ENCODE measurements around the gene MBP.

Gene MBP

GRCh38 chr18:77108001-77108692 lies 24.4 kb downstream of the MBP start:
- TF ChIP-seq FOXA1 (IDR thresholded peaks at IDR 0.05) (no peak), FOXM1 (IDR thresholded peaks at IDR 0.05; ENCODE audit: borderline replicate concordance) (no peak), ARNT (IDR thresholded peaks at IDR 0.05) (no peak), SP1 (IDR thresholded peaks at IDR 0.05) (no peak), ZNF384 (IDR thresholded peaks at IDR 0.05) (no peak), L3MBTL2 (conservative IDR thresholded peaks at IDR 0.05) (no peak), NFRKB (IDR thresholded peaks at IDR 0.05) (no peak)
- TF ChIP-seq, protein P1, sequence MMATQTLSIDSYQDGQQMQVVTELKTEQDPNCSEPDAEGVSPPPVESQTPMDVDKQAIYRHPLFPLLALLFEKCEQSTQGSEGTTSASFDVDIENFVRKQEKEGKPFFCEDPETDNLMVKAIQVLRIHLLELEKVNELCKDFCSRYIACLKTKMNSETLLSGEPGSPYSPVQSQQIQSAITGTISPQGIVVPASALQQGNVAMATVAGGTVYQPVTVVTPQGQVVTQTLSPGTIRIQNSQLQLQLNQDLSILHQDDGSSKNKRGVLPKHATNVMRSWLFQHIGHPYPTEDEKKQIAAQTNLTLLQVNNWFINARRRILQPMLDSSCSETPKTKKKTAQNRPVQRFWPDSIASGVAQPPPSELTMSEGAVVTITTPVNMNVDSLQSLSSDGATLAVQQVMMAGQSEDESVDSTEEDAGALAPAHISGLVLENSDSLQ (IDR thresholded peaks at IDR 0.05) = no peak
- no peak for DNase-seq (ENCODE audit: extremely low spot score)
- POLR2A ChIA-PET = no interaction called here
- CTCF ChIA-PET = no interaction called here

DNA sequence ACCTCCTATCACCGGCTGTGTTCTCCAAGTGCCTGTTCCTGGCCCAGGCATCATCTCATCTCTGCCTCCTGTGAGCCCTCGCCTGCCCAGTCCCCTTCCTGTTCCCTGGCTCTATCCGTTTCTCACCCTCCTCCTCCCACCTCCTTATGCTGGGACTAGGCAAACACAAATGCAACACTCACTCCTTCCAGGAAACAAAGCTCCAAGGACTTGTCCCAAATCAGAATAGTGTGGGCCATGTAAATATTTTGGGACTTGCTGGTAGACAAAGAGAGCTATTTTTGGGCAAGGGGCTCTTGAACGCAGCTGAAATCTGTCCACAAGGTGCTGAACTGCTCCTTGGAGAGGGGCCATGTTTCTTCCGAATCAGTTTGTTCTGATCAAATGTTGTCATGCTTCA lies 25.3 kb downstream of the MBP start:
- DNase-seq (ENCODE audit: extremely low spot score) = no peak
- POLR2A ChIA-PET = no interaction called here
- CTCF ChIA-PET = interaction anchor here (0.6 kb wide), 1 partner anchor 306 kb away, joined by 3 read pairs; no protein-coding TSS in a partner anchor
- TF ChIP-seq HDGF (IDR thresholded peaks at IDR 0.05; ENCODE audit: borderline replicate concordance) = no peak
- no peak for TF ChIP-seq FOXK2 (IDR thresholded peaks at IDR 0.05)
- TF ChIP-seq TARDBP (IDR thresholded peaks at IDR 0.05) = no peak
- no peak for TF ChIP-seq BHLHE40 (IDR thresholded peaks at IDR 0.05; ENCODE audit: borderline replicate concordance)
- TF ChIP-seq NFRKB (IDR thresholded peaks at IDR 0.05) = no peak
- TF ChIP-seq, protein P1 (IDR thresholded peaks at IDR 0.05) = no peak
- no peak for TF ChIP-seq ARNT (IDR thresholded peaks at IDR 0.05)
- no peak for TF ChIP-seq CTBP1 (IDR thresholded peaks at IDR 0.05; ENCODE audit: borderline replicate concordance)
- TF ChIP-seq LEF1 (IDR thresholded peaks at IDR 0.05; ENCODE audit: borderline replicate concordance) = no peak
- TF ChIP-seq L3MBTL2 (conservative IDR thresholded peaks at IDR 0.05) = no peak
- TF ChIP-seq FOXM1 (IDR thresholded peaks at IDR 0.05; ENCODE audit: borderline replicate concordance) = no peak
- no peak for TF ChIP-seq FOXA1 (IDR thresholded peaks at IDR 0.05)
- no peak for TF ChIP-seq ELF4 (IDR thresholded peaks at IDR 0.05)
- TF ChIP-seq ZNF384 (IDR thresholded peaks at IDR 0.05) = no peak
- TF ChIP-seq SUZ12 (IDR thresholded peaks at IDR 0.05) = no peak
- TF ChIP-seq SP1 (IDR thresholded peaks at IDR 0.05) = no peak

DNA sequence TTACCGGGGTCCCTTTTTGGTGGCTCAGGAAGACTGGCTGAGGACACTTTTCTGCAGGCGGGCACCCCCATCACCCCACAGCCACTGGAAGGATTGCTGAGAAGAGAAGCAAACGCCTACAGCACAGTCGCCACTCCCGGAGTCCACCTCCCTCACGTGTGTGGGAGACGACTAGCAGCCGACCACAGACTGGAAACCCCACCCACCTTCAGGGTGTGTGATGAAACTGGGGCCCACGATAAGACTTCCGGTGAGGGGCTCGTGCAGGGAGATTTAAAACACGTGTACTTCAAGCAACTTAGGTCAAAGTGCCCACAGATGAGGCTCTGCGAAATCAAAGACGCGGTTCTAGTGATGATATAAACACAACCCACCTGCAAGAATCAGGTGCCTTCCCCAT lies 26.3 kb downstream of the MBP start:
- CTCF ChIA-PET = no interaction called here
- no peak for DNase-seq (ENCODE audit: extremely low spot score)
- no peak for TF ChIP-seq BHLHE40 (IDR thresholded peaks at IDR 0.05; ENCODE audit: borderline replicate concordance)
- TF ChIP-seq ZNF384 (IDR thresholded peaks at IDR 0.05) = no peak
- POLR2A ChIA-PET = no interaction called here

GRCh38 chr18:77105680-77106079 lies 26.9 kb downstream of the MBP start:
- CTCF ChIA-PET = no interaction called here
- no peak for DNase-seq (ENCODE audit: extremely low spot score)
- TF ChIP-seq L3MBTL2 (conservative IDR thresholded peaks at IDR 0.05) (no peak), ARNT (IDR thresholded peaks at IDR 0.05) (no peak), FOXK2 (IDR thresholded peaks at IDR 0.05) (no peak), FOXM1 (IDR thresholded peaks at IDR 0.05; ENCODE audit: borderline replicate concordance) (no peak), TARDBP (IDR thresholded peaks at IDR 0.05) (no peak), ELF4 (IDR thresholded peaks at IDR 0.05) (no peak), LEF1 (IDR thresholded peaks at IDR 0.05; ENCODE audit: borderline replicate concordance) (no peak), HDGF (IDR thresholded peaks at IDR 0.05; ENCODE audit: borderline replicate concordance) (no peak), SP1 (IDR thresholded peaks at IDR 0.05) (no peak), ZNF384 (IDR thresholded peaks at IDR 0.05) (no peak), FOXA1 (IDR thresholded peaks at IDR 0.05) (no peak), NFRKB (IDR thresholded peaks at IDR 0.05) (no peak), SUZ12 (IDR thresholded peaks at IDR 0.05) (no peak), CTBP1 (IDR thresholded peaks at IDR 0.05; ENCODE audit: borderline replicate concordance) (no peak), BHLHE40 (IDR thresholded peaks at IDR 0.05; ENCODE audit: borderline replicate concordance) (no peak)
- TF ChIP-seq, protein P1 (IDR thresholded peaks at IDR 0.05) = no peak
- POLR2A ChIA-PET = no interaction called here

DNA sequence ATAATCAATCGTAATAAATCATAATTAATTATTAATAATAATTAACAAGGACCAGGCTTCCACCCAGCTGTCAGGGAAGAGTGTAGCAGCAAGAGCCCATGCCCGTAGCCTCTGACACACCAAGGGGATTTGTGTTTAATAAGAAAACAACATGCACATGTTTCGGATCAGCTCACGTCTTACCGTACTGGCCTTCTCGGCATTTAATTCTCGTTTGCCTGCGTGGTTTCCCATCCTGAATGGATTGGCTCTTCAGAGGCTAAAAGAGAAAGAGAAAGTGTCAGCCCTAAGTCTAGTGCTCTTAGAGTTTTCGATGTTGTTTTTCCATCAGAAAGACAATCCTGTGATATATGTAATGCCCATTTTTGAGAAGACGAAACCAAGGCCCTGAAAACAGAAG lies 27.6 kb downstream of the MBP start:
- TF ChIP-seq FOXM1 (IDR thresholded peaks at IDR 0.05; ENCODE audit: borderline replicate concordance) (no peak), NFRKB (IDR thresholded peaks at IDR 0.05) (no peak), SP1 (IDR thresholded peaks at IDR 0.05) (no peak), FOXA1 (IDR thresholded peaks at IDR 0.05) (no peak), BHLHE40 (IDR thresholded peaks at IDR 0.05; ENCODE audit: borderline replicate concordance) (no peak), CTBP1 (IDR thresholded peaks at IDR 0.05; ENCODE audit: borderline replicate concordance) (no peak)
- TF ChIP-seq, protein P1 (IDR thresholded peaks at IDR 0.05) = no peak
- ChIA-PET POLR2A (no interaction called here), CTCF (interaction anchor here (0.6 kb wide), 1 partner anchor 95 kb away, joined by 4 read pairs; no protein-coding TSS in a partner anchor)
- DNase-seq (ENCODE audit: extremely low spot score) = no peak

DNA sequence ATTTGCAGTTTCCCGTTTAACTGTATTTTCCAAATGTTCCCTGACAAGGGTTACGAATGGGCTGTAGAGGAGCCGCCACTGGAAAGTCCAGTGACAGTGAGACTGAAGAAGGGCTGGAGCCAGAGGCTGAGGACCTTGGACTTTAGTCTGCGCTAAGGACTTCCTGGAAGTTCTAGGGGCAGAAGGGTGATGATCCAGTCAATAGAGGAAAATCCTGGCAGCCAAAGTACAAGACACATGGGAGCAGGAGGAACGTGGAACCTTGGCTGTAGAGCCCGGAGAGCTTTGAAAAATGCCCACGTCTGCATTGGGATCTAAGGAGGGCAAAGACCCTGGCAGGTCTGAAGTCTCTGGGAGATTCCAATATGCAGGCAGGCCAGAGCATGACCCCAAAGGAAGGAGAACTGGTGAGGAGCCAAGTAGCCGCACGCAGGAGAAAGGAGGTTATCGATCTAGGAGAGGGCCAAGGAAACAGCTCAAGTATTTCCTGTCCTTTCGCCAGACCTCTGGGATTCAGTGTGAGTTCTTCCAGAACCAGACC lies 28.5 kb downstream of the MBP start:
- POLR2A ChIA-PET = no interaction called here
- TF ChIP-seq FOXA1 (IDR thresholded peaks at IDR 0.05) (no peak), ZNF384 (IDR thresholded peaks at IDR 0.05) (no peak), LEF1 (IDR thresholded peaks at IDR 0.05; ENCODE audit: borderline replicate concordance) (no peak), SP1 (IDR thresholded peaks at IDR 0.05) (no peak), CTBP1 (IDR thresholded peaks at IDR 0.05; ENCODE audit: borderline replicate concordance) (no peak), SUZ12 (IDR thresholded peaks at IDR 0.05) (no peak), ARNT (IDR thresholded peaks at IDR 0.05) (no peak), FOXK2 (IDR thresholded peaks at IDR 0.05) (no peak), L3MBTL2 (conservative IDR thresholded peaks at IDR 0.05) (no peak), HDGF (IDR thresholded peaks at IDR 0.05; ENCODE audit: borderline replicate concordance) (no peak), ELF4 (IDR thresholded peaks at IDR 0.05) (no peak), FOXM1 (IDR thresholded peaks at IDR 0.05; ENCODE audit: borderline replicate concordance) (no peak), NFRKB (IDR thresholded peaks at IDR 0.05) (no peak), TARDBP (IDR thresholded peaks at IDR 0.05) (no peak), BHLHE40 (IDR thresholded peaks at IDR 0.05; ENCODE audit: borderline replicate concordance) (no peak)
- TF ChIP-seq, protein P1 (IDR thresholded peaks at IDR 0.05) = no peak
- CTCF ChIA-PET = no interaction called here
- no peak for DNase-seq (ENCODE audit: extremely low spot score)
